Lung microvascular endothelial cell (primary cell): ENCODE data around the gene BAMBI. TPM values are rescaled to one million over a fixed set of nuclear protein-coding genes. Genes with fewer than 3 reads are reported as not detected.
"Not testable (repeated sequence)": the region's sequence is repeated elsewhere in the genome, so short reads cannot be mapped to it uniquely, and the experiment has no call there.

Experiments used
- DNase-seq, 2 donors: peaks; one replicate each; pipeline versions ENCODE4 v3.0.0 to v3.0.0-alpha.2; 2010; ENCODE audit warnings: low read depth in 2 of 2
- total RNA-seq: library from RNA; depleted of rRNA; stranded (reverse); fragments of >200 nt; gene quantifications from 2 replicates; pipeline ENCODE4 v1.2.1, GENCODE V29; 2014

The BAMBI gene, protein sequence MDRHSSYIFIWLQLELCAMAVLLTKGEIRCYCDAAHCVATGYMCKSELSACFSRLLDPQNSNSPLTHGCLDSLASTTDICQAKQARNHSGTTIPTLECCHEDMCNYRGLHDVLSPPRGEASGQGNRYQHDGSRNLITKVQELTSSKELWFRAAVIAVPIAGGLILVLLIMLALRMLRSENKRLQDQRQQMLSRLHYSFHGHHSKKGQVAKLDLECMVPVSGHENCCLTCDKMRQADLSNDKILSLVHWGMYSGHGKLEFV
- total RNA-seq = 2.0 and 3.0 TPM in 2 replicates

DNA sequence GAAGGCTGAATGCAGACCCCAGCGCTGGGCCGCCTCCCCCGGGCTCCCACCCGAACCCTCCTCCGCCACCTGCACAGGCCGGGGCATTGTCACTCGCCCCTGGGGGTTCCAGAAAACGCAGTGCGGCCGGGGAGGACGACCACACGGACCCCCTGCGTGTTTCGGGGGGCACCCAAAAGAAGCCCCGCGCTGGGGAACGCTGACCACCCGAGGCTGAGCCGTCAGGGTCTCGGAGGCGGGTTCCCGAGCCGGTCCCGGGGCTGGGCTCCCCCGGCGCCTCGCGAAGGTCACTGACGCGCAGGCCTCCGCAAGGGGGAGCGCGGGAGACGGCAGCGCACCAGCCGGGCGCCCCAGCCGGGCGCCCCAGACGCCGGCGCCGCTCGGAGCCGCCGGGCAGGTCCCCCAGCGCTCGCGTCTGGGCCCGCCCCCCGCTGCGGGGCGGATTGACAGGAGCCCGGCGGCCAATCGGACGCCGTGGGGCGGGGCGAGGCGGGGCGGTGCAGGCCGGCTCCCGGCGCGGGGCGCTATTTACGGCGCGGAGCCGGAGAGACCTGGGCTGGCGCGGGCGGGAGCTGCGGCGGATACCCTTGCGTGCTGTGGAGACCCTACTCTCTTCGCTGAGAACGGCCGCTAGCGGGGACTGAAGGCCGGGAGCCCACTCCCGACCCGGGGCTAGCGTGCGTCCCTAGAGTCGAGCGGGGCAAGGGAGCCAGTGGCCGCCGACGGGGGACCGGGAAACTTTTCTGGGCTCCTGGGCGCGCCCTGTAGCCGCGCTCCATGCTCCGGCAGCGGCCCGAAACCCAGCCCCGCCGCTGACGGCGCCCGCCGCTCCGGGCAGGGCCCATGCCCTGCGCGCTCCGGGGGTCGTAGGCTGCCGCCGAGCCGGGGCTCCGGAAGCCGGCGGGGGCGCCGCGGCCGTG lies at the start of gene BAMBI:
Gene BAMBI, plus strand, starts transcription at position 554 of the 920 bp plus-strand sequence. CDS start 377 bp downstream, outside the sequence.
- DNase-seq = peak; percentile 93 to 96

DNA sequence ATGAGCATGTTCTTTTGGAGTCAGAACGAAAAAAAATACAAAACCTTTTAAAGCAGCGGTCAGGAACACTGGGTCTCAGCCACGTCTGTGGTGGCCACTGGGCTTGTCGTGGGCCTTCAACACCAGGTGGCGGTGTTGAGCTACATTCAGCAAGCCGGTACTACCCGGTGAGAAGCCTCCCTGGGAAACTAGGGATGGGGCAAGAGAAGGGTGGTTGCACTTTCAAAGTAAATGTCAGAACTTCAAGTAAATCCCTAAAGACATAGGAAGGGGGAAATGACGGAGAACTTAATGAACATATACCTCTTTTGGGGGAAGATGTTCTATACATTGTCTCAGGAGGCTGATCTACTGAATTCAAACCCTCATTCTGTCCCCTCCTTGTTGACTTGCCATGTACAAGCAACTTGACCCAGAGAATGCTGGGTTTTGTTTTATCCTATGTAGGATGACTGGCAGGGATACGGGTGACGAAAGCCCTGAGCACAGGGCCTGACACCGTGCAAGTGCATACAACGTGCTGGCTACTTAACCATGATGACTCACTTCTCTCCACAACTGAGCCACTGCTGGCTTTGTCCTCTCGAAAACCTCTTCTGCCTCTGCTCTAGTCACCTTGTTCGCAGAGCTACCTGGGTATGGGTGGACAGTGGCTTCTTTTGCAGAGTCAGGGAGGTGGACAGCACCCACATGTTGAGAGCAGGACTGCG lies 49.0 kb upstream of the BAMBI start:
- peak; percentile 77 to 84 for DNase-seq

DNA sequence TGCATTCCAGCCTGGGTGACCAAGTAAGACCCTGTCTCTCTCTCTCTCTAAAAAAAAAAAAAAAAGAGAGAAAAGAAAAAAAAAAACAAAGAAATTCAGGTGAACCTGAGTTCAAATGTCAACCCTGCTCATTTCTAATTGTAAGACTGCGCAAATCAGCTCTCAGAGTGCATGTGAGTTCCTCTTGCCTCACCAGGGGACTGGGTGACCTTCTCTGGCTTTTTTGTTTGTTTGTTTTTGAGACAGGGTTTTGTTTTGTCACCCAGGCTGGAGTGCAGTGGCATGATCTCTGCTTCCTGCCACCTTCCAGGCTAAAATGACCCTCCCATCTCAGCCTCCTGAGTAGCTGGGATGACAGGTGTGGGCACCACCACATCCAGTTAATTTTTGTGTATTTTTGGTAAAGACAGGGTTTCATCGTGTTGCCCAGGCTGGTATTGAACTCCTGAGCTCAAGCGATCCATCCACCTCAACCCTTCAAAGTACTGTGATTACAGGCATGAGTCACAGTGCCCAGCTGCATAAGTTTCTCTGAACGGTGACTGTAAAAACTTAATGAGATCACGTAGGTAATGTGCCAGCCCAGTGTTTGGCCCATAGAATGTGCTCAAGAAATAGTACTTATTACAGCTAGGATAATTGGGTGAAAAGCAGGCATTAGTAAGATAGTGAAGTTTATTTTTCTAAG lies 45.3 kb upstream of the BAMBI start:
- DNase-seq = no peak

DNA sequence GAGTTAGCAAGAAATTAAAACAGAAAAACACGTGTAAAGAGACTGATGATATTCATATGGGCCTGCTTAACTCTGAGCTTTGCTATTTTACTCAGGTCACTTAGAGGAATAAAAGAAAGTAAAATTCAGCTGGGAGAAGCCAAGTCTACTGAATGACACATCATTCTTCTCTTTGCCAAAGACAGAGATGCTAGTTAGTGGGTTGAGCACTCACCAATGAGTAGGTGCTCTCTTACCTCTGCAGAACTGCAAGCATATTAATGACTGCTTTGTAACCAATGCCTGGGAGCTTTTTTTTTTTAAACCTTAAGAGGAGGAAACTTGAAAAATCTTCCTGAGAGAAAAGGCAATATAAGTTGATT lies 44.8 kb upstream of the BAMBI start:
- DNase-seq = no peak

DNA sequence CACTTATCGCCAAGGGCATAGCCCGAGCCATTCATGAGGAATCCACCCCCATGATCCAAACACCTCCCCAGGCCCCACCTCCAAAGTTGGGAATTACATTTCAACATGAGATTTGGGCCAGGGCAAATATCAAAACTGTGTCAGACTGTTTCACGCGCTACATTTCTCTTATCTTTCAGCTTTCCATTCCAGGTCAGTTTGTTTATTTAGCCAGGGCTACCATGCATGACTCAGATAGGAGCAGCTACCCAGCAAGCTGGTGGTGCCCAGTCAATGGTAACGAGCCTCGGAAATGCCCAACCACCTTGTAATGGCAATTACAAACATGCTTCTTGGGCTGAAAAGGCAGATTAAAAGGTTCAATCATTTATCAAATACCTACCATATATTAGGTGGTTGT lies 43.6 kb upstream of the BAMBI start:
- DNase-seq = no peak

DNA sequence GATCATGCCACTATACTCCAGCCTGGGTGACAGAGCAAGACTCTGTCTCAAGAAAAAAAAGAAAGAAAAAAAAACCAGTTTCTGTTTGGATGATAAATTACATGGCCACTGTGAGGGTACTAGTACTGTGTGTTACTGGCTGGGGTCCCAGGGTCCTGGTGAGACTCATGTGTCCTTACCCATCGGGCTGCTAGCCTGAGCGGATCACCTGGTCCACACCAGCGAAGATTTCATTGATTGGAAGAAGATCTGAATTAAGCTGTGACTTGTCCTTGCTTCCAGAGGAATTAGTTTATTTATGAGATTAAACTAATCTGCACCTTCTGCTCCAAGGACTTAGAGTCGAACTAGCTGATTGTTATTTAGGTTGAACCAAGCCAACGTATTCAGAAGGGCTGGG lies 40.0 kb upstream of the BAMBI start:
- DNase-seq = no peak

DNA sequence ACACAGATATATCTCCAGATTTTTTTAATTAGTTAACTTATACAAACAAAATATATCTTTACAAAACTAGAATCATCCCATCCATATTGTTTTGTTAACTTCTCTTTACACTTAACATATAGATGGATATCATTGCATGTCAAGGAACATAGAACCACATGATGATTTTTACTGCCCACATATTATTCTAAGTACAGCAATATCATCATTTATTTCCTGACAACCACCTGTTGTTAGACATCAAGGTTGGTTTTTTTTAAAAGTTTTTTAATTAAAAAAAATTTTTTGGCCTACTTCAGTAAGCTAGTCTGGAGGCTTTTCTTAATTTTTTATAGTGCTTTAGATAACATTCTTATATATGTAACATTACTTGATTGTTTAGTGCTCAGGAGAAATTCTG lies 38.9 kb upstream of the BAMBI start:
- DNase-seq = no peak

DNA sequence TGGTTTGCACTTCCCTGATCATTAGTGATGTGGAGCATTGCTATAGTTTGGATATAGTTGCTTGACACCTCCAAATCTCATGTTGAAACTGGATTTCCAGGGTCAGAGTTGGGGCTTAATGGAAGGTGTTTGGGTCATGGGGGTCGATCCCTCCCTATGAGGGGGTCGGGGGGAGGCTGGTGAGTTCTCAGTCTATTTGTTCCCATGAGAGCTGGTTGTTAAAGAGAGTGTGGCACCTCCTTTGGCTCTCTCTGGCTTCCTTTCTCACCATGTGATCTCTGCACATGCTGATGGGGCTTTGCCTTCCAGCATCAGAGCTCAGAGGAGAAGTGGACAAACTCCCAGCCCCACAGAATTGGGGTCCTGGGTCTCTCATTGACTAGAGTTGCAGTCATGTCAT lies 36.8 kb upstream of the BAMBI start:
- DNase-seq = no peak

DNA sequence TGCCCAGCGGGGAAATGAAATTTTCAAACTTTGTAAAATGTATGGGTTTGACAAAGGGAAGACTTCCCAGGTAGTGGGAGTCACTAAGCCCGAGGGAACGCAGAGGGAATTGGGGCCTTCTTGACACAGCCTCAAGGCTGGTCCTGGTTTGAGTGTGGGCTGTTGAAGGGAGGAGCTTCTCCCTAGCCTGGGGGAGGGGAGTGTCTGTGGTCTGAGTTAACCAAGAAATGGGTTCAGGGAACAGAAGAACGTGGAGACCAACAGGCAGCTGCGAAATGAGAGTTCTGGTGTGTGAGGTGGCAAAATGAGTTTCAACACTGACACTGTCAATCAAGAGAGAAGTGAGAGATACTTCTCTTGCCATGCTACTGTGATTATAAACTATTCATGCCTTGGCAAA lies 32.7 kb upstream of the BAMBI start:
- no peak for DNase-seq

DNA sequence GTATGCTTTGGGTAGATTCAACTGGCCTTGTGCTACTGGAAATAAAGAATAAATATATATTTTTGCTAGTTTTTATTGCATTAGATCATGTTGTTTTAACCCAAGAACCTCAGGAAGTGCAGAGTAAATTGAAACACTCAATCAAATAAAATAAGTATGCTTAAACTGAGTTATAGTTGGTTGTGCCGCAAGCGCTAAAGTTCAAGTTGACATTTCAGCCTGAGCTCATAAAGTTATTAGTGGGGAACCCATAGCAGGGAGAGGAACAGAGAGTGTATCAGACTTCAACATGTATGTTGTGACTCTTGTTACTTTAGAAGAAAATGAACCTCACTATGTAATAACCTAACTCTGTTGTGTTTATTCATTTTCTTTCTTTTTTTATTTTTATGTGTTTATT lies 25.2 kb upstream of the BAMBI start:
- no peak for DNase-seq

DNA sequence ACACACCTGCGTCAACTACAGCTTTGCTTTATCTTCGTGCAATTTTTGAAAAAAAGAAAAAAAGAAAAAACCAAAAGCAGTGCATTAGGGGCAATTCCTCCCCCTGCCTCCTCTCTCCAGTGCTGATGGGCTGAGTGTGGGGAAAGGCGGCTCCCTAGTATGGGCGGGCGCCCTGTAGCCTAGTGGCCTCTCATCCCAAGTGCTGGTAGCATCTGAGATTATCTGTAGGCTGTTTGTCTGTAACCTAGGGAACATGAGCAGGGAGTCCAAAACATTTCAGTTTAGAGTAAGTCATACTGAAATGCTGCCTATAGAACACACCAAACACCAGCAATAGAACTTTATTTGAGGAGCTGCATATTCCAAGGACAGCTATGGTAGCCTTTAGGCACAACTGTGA lies 24.6 kb upstream of the BAMBI start:
- no peak for DNase-seq

DNA sequence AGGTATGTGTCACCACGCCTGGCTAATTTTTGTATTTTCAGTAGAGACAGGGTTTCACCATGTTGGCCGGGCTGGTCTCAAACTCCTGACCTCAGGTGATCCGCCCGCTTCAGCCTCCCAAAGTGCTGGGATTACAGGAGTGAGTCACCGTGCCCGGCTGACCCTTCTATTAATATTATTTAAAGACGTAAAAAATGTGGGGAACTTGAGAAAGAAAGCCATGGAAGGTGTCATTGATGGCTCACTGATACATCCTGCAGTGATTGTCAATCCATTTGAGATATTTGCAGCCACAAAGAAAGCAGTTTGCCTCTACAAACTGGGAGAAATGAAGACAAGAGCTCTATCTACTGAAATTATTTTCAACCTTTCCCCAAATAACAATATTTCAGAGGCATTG lies 18.5 kb upstream of the BAMBI start:
- DNase-seq = not testable (repeated sequence)

DNA sequence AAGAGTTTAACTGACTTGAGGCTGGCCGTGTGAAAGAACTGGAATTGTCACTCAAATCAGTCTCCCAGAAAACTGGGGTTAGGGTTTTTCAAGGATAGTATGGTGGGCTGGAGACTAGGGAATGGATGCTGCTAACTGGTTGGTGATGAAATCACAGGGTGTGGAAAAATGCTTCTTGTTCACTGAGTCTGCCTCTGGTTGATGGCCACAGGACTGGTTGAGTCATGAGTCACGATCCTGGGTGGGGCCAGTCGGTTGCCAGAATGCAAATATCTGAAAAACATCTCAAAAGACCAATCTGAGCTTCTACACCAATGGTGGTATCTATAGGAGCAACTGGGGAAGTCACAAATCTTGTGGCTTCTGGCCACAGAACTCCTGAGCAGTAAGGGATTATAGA lies 16.3 kb upstream of the BAMBI start:
- peak in 1 of 2 donors; percentile 27 for DNase-seq

DNA sequence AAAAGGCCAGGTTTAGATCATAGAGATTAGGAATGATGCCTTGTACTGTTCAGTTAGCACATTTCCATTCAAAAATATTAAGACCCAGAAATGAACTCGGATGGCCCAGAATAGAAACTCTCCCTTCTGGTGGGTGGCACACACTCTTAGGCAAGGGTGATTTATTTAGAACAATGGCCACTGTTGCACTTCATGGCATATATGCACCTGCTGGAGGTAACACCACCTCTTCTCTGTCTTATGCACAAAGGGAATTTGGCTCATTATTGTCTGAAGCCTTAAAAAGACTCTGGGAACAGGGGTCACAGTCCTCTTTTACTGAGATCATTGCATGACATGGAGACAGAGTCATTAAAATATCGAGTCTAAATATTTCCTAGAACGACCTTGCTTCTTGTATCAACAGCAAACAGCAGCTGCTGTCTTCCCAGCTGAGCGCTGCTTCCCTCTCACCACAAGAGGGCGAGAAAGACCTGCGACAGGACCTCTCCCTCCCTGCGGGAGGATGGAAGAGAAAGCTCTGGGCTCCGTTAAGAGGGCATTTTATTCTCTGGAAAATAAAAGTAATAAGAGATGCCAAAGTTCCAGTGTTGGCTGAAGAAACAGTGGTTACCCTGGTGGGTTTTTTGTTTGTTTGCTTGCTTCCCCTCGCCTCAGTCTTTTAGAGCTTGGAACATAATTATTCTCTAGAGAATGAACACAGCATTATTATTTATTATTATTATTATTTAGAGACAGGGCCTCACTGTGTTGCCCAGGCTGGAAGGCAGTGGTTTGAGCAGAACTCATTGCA lies 13.5 kb upstream of the BAMBI start:
- peak; percentile 85 to 88 for DNase-seq

DNA sequence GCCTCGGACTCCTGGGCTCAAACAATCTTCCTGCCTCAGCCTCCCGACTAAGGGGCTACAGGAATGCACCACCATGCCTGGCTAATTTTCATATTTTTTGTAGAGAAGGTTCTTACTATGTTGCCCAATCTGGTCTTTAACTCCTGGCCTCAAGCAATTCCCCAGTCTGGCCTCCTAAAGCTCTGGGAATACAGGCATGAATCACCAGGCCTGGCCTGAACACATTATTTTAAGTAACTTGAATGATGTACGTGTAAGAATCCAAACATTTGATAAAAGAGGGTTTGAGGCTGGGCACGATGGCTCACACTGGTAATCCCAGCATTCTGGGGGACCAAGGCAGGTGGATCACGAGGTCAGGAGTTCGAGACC lies 13.0 kb upstream of the BAMBI start:
- DNase-seq = no peak

DNA sequence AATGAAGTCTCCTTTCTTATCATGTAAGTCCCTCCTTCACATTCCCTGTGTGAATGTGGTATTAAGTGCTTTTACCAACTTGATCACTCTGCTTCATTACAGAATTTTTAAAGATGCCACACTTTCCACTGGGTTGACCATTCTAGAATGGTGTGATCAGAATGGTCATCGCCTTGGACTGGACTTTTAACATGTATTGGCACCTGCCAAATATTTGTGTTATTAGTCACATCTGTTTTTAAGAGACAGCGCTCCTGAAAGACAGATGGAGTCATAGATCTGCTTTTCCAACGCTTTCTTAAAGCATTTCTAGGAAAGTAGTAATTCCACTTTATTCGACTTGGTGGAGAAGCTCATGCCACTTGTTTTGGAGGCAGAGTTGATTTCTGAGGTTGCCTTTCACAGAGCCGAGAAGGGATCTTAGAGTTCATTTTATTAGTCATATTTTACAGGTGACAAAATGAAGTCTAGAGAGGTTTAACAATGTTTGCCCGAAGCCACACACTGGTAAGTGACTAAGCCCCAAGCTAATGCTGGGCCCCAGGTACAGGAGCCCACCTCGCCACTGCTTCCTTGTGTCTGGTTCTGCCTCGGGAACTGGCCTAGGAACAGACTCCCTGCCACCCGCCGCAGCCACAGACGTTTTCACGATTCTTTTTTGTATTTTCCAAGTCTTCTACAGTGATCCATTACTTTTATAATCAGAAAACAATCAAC lies 10.4 kb upstream of the BAMBI start:
- DNase-seq = no peak

DNA sequence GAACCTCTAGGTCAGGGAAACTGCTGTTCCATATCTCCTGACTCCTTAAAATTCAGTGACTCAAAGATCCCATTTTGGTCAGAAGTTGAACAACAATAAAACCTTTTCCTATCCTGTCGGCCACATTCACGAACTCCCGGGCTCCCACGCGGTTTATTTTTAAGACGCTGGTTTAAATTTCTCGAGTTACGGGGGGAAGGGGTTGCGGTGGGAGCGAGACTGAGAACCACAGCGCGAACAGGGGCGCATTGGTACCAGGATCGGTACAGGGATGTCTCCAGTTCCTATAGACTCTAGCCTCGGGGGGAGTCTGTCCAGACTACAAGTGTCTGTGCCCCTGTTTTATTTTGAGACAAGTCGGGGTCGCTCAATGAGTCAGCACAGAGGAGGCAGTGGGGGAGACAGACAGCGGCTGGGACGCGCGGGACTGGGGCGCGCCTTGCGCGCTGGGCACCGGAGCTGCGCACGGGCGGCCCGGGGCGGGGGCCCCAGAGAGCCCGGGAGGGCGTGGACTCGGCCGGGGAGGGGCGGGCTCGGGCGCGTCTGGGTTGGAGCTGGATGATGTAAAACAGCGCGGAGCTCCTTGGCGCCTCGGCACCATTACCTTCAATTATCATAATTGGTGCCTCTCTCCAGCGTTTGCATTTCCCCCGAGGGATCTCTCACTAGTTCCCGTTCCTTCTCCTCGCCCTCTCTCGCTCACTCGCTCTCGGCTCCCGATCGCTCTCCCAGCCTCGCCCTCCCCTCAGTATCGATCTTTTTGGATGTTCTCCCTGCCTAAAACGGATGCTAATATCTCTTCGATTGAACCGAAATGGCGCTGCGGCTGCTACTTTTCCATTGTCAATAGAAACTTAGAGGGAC lies 8.7 kb upstream of the BAMBI start:
- DNase-seq = peak in 1 of 2 donors; percentile 26

DNA sequence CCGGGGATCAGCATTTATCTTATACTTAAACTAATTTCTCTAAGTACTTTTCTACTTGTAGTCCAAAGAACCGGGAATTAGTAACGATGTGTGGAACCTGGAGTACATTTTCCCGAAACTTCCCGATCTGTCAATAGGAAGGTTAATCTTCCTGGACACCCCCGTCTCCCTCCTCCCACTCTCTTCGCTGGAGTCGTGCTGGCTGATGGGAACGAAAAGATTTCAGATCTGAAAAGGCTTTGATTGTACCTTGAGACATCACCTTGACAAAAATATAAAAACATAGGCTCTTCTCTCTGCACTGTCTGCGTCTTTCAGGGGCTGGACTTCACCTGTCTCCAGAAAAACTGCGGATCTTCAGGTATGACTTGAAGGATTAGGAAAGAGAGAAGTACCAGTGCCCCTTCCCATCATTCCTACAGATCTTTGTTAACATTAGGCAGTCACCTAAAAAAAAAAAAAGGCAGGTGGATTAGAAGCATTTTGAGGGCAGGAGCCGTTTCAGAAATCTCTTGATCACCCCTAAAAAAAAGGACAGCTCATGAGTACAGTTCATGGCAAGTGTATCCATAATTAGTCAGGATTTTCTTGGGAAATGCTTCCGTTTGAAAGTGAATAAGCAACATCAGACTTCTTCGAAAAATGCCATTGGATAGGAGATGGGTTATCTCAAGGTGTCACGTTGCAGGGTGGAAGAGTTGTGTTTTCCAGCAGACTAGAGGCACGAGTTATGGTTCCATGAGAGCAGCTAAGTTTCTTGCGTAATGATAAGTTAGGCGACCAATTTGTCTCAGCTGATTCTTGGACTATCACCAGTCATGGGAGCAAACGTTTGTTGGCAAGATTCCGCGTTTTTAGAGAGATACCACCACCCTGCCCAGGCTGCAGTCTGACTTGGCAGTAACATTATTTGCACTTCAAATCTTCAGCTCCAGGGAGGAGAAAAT lies 7.8 kb upstream of the BAMBI start:
- no peak for DNase-seq
